Ascending aorta (tissue), 2 donors: ENCODE measurements around the gene CCDC187. TPM values are rescaled to one million over a fixed set of nuclear protein-coding genes. Genes with fewer than 3 reads are reported as not detected.

Experiments used
- DNase-seq, 2 donors: peaks; one replicate each; pipeline ENCODE4 v3.0.0-alpha.2; 2019; ENCODE audit warnings: low spot score in 2 of 2
- H3K27ac ChIP-seq, 2 donors: fragments of 200-600 bp; sonication (generic); one replicate each; pipeline ENCODE4 v1.5.1; 2016 to 2017; ENCODE audit warnings: mild to moderate bottlenecking in 1 of 2
- H3K27me3 ChIP-seq: fragments of 200-600 bp; sonication (generic); one replicate; pipeline ENCODE4 v1.5.1; 2017
- H3K36me3 ChIP-seq, 2 donors: fragments of 200-600 bp; sonication (generic); one replicate each; pipeline ENCODE4 v1.5.1; 2016
- H3K4me1 ChIP-seq, 2 donors: fragments of 200-600 bp; sonication (generic); one replicate each; pipeline ENCODE4 v1.5.1; 2016 to 2017; ENCODE audit warnings: mild to moderate bottlenecking in 1 of 2
- H3K4me3 ChIP-seq, 2 donors: fragments of 200-600 bp; sonication (generic); one replicate each; pipeline ENCODE4 v1.5.1; 2016 to 2017; ENCODE audit warnings: mild to moderate bottlenecking in 1 of 2
- H3K9me3 ChIP-seq, 2 donors: fragments of 200-600 bp; sonication (generic); one replicate each; pipeline ENCODE4 v1.5.1; 2016
- intact Hi-C: fragments of 100-400 bp; cut with DNase I; formaldehyde crosslinking; loops from one replicate; pipeline ENCODE4 v1.15.1; 2023
- total RNA-seq: library from RNA; depleted of rRNA; stranded (reverse); fragments of >200 nt; gene quantifications from one replicate; pipeline ENCODE4 v1.1.0, GENCODE V29; 2016
- TF ChIP-seq, protein P1 (sequence below), 3 experiments: fragments of 200-600 bp in 2 of 3; fragments of 450-650 bp in 1 of 3; sonication (generic) in 2 of 3; IDR thresholded peaks; one replicate each; pipeline ENCODE4 v1.5.1; 2016 to 2019; ENCODE audit warnings: antibody characterized with exemption in 3 of 3, mild to moderate bottlenecking in 1 of 3, moderate library complexity in 1 of 3

CCDC187 gene
- total RNA-seq, 1 donor from 2014 or later: under 0.01 TPM

DNA sequence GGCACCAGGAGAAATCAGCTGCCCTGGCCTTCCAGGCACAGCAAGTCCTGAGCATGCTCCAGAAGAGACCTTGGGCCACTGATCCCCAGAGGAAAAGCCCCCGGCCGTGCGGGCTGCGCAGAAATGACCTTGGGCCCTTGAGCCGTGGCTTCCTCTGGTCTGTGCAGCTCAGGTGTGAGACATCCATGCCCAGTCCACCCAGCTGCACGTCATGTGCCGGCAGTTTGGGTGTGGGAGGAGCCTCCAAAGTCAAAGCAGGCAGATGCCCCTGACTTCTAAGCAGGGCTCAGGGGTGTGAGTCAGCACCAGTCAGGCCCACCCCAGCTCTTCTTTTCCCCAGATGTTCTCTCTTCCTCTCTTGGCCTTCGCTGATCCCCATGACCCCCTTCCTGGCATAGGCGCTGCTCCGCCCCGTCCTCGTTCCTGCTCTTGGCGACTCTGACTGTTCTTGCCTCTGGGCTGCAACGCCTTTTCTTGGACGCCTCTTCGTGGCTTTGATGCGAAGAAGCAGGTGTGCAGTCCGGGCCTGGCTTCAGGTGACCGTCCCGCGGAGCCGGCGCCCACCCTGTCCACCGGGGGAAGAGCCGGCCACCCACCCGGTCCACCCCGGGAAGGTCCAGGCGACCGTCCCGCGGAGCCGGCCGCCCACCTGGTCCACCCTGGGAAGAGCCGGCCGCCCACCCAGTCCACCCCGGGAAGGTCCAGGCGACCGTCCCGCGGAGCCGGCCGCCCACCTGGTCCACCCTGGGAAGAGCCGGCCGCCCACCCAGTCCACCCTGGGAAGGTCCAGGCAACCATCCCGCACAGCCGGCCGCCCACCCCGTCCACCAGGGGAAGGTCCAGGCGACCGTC lies 52.4 kb downstream of the CCDC187 start:
- Histone ChIP-seq H3K4me3 (no peak overlapping the region), H3K27ac (no peak overlapping the region), H3K4me1 (no peaks in the 10 kb centered on the region), H3K27me3 (no peaks in the 10 kb centered on the region), H3K9me3 (no peaks in the 10 kb centered on the region), H3K36me3 (no peaks in the 10 kb centered on the region)
- intact Hi-C loops: no loop called here
- no peak for DNase-seq
- TF ChIP-seq, protein P1, sequence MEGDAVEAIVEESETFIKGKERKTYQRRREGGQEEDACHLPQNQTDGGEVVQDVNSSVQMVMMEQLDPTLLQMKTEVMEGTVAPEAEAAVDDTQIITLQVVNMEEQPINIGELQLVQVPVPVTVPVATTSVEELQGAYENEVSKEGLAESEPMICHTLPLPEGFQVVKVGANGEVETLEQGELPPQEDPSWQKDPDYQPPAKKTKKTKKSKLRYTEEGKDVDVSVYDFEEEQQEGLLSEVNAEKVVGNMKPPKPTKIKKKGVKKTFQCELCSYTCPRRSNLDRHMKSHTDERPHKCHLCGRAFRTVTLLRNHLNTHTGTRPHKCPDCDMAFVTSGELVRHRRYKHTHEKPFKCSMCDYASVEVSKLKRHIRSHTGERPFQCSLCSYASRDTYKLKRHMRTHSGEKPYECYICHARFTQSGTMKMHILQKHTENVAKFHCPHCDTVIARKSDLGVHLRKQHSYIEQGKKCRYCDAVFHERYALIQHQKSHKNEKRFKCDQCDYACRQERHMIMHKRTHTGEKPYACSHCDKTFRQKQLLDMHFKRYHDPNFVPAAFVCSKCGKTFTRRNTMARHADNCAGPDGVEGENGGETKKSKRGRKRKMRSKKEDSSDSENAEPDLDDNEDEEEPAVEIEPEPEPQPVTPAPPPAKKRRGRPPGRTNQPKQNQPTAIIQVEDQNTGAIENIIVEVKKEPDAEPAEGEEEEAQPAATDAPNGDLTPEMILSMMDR (IDR thresholded peaks at IDR 0.05): no peak

DNA sequence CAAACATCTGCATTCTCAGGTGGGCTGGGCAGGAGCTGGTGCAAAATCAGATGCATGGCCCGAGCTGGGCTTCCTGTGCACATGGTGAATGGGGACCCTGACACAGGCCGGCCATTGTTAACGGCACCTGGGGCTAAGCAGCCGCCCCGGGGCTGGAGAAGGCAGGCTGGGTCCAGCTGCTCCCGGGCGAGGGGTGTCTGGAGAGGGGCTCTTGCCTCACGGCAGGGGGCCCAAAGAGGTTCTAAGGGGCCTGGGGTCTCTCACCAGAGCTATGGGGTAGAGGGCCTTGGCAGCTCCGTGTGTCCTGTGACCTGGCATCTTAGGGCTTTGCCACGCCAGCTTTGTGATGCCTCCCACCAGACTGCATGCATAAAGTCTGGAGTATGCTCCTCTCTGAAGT lies 53.2 kb downstream of the CCDC187 start:
- H3K27ac ChIP-seq: no peak overlapping the region
- no peaks in the 10 kb centered on the region for H3K9me3 ChIP-seq
- TF ChIP-seq, protein P1 (IDR thresholded peaks at IDR 0.05): no peak
- H3K27me3 ChIP-seq: no peaks in the 10 kb centered on the region
- intact Hi-C loops: no loop called here
- peaks cover 0 to 4% of the 10 kb centered on the region in 2 donors for H3K4me1 ChIP-seq
- H3K36me3 ChIP-seq: no peaks in the 10 kb centered on the region
- DNase-seq: no peak
- no peak overlapping the region for H3K4me3 ChIP-seq

DNA sequence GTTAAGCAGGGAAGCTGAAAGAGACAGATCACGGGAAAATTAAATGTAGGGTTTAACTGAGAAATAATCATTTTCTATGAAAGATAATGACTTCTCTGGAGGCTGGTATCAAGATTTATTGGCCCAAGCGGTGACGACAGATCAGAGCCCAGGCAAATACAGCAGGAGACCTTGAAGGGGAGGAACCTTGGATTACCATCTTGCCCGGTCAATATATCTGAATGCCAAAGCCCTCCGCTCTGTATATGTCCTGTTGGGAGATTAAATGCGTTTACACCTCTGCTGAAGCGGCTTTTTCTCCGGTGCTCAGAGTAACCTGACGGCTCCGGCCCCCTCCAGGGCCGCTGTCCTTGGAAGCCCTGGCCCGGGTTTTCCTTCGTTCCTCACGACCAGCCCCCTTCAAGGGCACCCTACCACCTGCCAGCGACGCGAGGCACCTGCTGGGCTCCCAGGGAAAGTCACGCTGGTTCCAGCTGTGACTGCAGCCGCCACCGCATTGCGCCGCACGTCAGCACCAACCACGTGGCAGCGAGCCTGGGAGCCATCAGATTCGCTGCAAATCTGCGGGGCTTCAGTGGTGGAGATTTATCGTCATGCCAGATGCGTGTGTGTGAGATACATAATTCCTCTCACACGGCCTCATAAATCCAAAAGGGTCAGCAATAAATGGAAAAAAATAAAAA lies 53.9 kb downstream of the CCDC187 start:
- no peak for DNase-seq
- H3K27me3 ChIP-seq: no peaks in the 10 kb centered on the region
- TF ChIP-seq, protein P1 (IDR thresholded peaks at IDR 0.05): no peak
- H3K36me3 ChIP-seq: no peaks in the 10 kb centered on the region
- H3K9me3 ChIP-seq: no peaks in the 10 kb centered on the region
- no peak overlapping the region for H3K4me3 ChIP-seq
- H3K4me1 ChIP-seq: peaks cover 2 to 6% of the 10 kb centered on the region in 2 donors
- H3K27ac ChIP-seq: no peak overlapping the region
- intact Hi-C loops: no loop called here

DNA sequence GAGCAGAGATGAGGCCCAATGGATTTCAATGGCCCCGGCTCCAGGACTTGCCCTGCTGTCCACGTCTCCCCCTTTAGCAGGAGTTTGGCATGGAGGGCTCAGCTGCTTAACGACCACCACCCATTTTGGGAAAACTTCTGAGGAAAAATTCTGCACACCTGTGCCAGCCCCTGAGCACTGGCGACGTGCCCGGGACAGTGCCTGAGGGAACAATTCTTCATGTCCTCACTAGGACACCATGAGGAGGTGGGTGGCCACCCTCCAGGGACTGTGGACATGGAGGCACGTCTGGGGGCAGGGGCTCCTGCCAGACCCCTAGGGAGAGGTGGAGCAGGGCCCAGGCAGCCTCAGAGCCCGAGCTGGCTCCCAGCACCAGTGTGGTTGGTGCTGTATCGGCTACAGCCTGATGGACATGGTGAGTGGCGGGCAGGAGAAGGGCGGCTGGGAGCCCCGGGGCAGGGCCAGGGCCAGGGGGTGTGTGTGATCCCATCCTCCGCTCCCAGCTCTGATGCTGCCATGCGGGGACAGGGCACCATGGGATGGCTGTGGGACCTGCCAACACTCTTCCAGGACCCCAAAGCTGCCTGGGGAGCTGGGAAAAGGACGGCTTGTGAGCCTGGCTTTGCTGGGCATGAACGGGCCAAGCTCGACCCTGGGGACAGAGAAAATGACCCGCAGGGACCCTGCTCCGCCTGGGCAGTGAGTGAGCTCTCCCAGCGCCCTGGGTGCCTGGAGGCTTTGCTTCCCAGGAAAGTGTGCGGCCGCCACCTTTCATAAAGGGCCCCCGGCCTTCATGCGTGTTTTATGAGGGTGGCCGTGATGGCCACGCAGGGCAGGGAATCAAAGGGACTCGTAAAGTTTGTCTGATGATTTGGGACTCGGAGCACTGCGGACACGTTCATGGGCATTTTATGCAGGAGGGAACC lies 54.7 kb downstream of the CCDC187 start:
- intact Hi-C loops: no loop called here
- H3K36me3 ChIP-seq: no peaks in the 10 kb centered on the region
- no peaks in the 10 kb centered on the region for H3K27me3 ChIP-seq
- H3K9me3 ChIP-seq: no peaks in the 10 kb centered on the region
- no peak overlapping the region for H3K27ac ChIP-seq
- H3K4me1 ChIP-seq: peaks cover 5 to 14% of the 10 kb centered on the region in 2 donors
- TF ChIP-seq, protein P1 (IDR thresholded peaks at IDR 0.05): no peak
- H3K4me3 ChIP-seq: no peak overlapping the region
- DNase-seq: no peak

DNA sequence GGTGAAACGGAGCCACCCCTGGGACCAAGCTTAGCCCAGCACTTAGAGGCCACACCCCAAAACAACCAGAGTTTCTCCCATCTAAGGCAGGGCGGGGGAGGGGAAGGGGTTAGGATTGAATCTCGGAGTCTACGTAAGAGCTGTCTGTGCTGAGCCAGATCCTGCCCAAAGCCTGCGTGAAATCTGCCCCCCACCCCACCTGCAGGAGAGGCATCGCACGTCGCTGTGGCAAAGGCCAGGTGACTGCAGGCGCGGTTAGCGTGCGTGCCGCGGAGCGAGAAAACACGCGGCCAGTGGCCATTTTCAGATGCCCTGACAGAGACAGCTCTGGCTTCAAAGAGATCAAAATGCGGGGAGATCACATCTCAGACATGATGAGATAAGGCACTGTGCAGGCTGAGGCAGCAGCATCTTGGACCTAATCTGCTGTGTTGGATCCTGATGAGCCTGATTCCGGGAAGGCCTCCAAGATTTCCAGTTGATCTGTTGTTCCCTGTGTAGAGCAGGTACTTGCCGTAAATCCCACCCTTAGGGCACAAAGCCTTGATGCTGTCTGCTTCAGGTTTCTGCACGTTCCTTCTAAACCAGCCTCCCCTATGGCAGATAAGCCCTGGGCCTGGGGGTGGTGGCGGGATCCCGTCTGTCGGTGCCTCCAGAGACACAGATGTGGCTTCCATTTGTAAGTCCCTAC lies 55.8 kb downstream of the CCDC187 start:
- intact Hi-C loops: loop anchor here (2.0 kb wide), 1 partner anchor 129 kb away; the partner anchor contains the start of gene TMEM250
- TF ChIP-seq, protein P1 (IDR thresholded peaks at IDR 0.05): no peak
- Histone ChIP-seq H3K27me3 (no peaks in the 10 kb centered on the region), H3K36me3 (no peaks in the 10 kb centered on the region), H3K9me3 (no peaks in the 10 kb centered on the region), H3K27ac (no peak overlapping the region), H3K4me3 (no peak overlapping the region), H3K4me1 (peaks cover 5 to 14% of the 10 kb centered on the region in 2 donors)
- DNase-seq: no peak
